Type B pancreatic cell (in vitro differentiated cells): ENCODE data around the gene DYRK3. TPM values are rescaled to one million over a fixed set of nuclear protein-coding genes. Genes with fewer than 3 reads are reported as not detected.

Source experiments
- DNase-seq: peaks from one replicate; pipeline ENCODE4 v3.0.0; 2021; ENCODE audit warnings: mixed read lengths; ENCODE audit not compliant: unreplicated experiment; ENCODE audit errors: extremely low spot score
- H3K27ac Mint-ChIP-seq: 2 replicates; pipeline ENCODE4 v1.8.0; 2021; ENCODE audit warnings: mild to moderate bottlenecking, mixed read lengths
- H3K27me3 Mint-ChIP-seq: 2 replicates; pipeline ENCODE4 v1.8.0; 2021; ENCODE audit warnings: mixed read lengths
- H3K36me3 Mint-ChIP-seq: 2 replicates; pipeline ENCODE4 v1.8.0; 2021; ENCODE audit warnings: mixed read lengths
- H3K4me1 Mint-ChIP-seq: one replicate; pipeline ENCODE4 v1.8.0; 2021; ENCODE audit warnings: mixed read lengths; ENCODE audit not compliant: unreplicated experiment
- H3K4me3 Mint-ChIP-seq: 2 replicates; pipeline ENCODE4 v1.8.0; 2021; ENCODE audit warnings: mild to moderate bottlenecking, mixed read lengths
- H3K9me3 Mint-ChIP-seq: 2 replicates; pipeline ENCODE4 v1.8.0; 2021; ENCODE audit warnings: mixed read lengths
- CTCF ChIP-seq: fragments of 200-600 bp; sonication (generic); conservative IDR thresholded peaks from 2 replicates; pipeline ENCODE4 v1.5.0; 2021; ENCODE audit warnings: antibody characterized with exemption, mild to moderate bottlenecking
- total RNA-seq: library from RNA; stranded (reverse); gene quantifications from 2 replicates; pipeline ENCODE4 v1.2.1, GENCODE V29; 2021; ENCODE audit warnings: low replicate concordance

The DYRK3 gene
- total RNA-seq, 1 donor from 2014 or later: 7.2 TPM

- peaks cover 76% of the 10 kb centered on the region for H3K4me1 Mint-ChIP-seq
- no peak for TF ChIP-seq CTCF
- H3K27ac Mint-ChIP-seq: peak overlapping the region; percentile 83
- H3K9me3 Mint-ChIP-seq: no peaks in the 10 kb centered on the region
- no peak for DNase-seq
- peaks cover under 1% of the 10 kb centered on the region for H3K36me3 Mint-ChIP-seq
- H3K4me3 Mint-ChIP-seq: peak overlapping the region; percentile 46
- H3K27me3 Mint-ChIP-seq: no peaks in the 10 kb centered on the region
Observed at GRCh38 chr1:206691604-206692003, 56.3 kb downstream of the DYRK3 start.

- peaks cover 10% of the 10 kb centered on the region for H3K36me3 Mint-ChIP-seq
- TF ChIP-seq CTCF: no peak
- H3K4me3 Mint-ChIP-seq: no peak overlapping the region
- peaks cover 70% of the 10 kb centered on the region for H3K4me1 Mint-ChIP-seq
- H3K27me3 Mint-ChIP-seq: no peaks in the 10 kb centered on the region
- DNase-seq: no peak
- no peak overlapping the region for H3K27ac Mint-ChIP-seq
- H3K9me3 Mint-ChIP-seq: peaks cover 3% of the 10 kb centered on the region
Observed at GRCh38 chr1:206693029-206693428, 57.7 kb downstream of the DYRK3 start.

- Mint-ChIP-seq H3K36me3 (peaks cover 10% of the 10 kb centered on the region), H3K4me1 (peaks cover 66% of the 10 kb centered on the region), H3K27me3 (no peaks in the 10 kb centered on the region), H3K9me3 (peaks cover 3% of the 10 kb centered on the region), H3K27ac (no peak overlapping the region), H3K4me3 (no peak overlapping the region)
- TF ChIP-seq CTCF: no peak
- DNase-seq: no peak
Observed at GRCh38 chr1:206693592-206693991, 58.3 kb downstream of the DYRK3 start.

GRCh38 chr1:206694171-206695124 is 59.1 kb downstream of the DYRK3 start:
- Mint-ChIP-seq H3K4me3 (peak overlapping the region; percentile 26), H3K4me1 (peaks cover 72% of the 10 kb centered on the region), H3K27ac (no peak overlapping the region), H3K36me3 (peaks cover 10% of the 10 kb centered on the region), H3K27me3 (no peaks in the 10 kb centered on the region), H3K9me3 (peaks cover 3% of the 10 kb centered on the region)
- TF ChIP-seq CTCF: no peak
- DNase-seq: no peak

GRCh38 chr1:206695733-206696132 is 60.4 kb downstream of the DYRK3 start:
- Mint-ChIP-seq H3K36me3 (peaks cover 10% of the 10 kb centered on the region), H3K4me3 (no peak overlapping the region), H3K9me3 (peaks cover 3% of the 10 kb centered on the region), H3K27me3 (no peaks in the 10 kb centered on the region), H3K4me1 (peaks cover 71% of the 10 kb centered on the region), H3K27ac (no peak overlapping the region)
- no peak for TF ChIP-seq CTCF
- no peak for DNase-seq
